Prostate gland (tissue), 2 donors: ENCODE measurements around the gene MORN1. TPM values are rescaled to one million over a fixed set of nuclear protein-coding genes. Genes with fewer than 3 reads are reported as not detected.
A peak's percentile ranks its signal among the peaks of the same experiment; 100 is the strongest.
"Not testable (repeated sequence)": the region's sequence is repeated elsewhere in the genome, so short reads cannot be mapped to it uniquely, and the experiment has no call there.

Experiments used
- DNase-seq: peaks from one replicate; pipeline ENCODE4 v3.0.0-alpha.2; 2019; ENCODE audit warnings: low spot score
- H3K27ac ChIP-seq, 2 donors: fragments of 200-600 bp; sonication (generic); 2 replicates each; pipeline ENCODE4 v1.5.1; 2017 to 2019
- H3K27me3 ChIP-seq: fragments of 200-600 bp; sonication (generic); replicated peaks from 2 replicates; pipeline ENCODE4 v1.5.1; 2019; ENCODE audit not compliant: insufficient read depth
- H3K36me3 ChIP-seq, 2 donors: fragments of 200-600 bp; sonication (generic); 1 replicate in 1 of 2; 2 replicates in 1 of 2; pipeline versions ENCODE4 v1.5.1 to v1.8.1; 2017 to 2019
- H3K4me1 ChIP-seq: fragments of 200-600 bp; sonication (generic); replicated peaks from 2 replicates; pipeline ENCODE4 v1.5.1; 2019
- H3K4me3 ChIP-seq, 2 donors: fragments of 200-600 bp; sonication (generic); 2 replicates each; pipeline ENCODE4 v1.5.1; 2017 to 2019
- H3K9me3 ChIP-seq: fragments of 200-600 bp; sonication (generic); 2 replicates; pipeline ENCODE4 v1.5.1; 2017
- POLR2A ChIP-seq: fragments of 450-650 bp; IDR thresholded peaks from one replicate; pipeline ENCODE4 v1.6.1; 2016; ENCODE audit warnings: antibody characterized with exemption, mild to moderate bottlenecking
- POLR2AphosphoS5 ChIP-seq: sonication (generic); formaldehyde crosslinking; IDR thresholded peaks from one replicate; pipeline ENCODE4 v1.6.1; 2017; ENCODE audit warnings: antibody characterized with exemption
- WGBS: methylation state at CpG from one replicate; pipeline ENCODE4 v1.1.5; 2018; 5-methylcytosine and 5-hydroxymethylcytosine counted together
- intact Hi-C: fragments of 100-400 bp; cut with DNase I; formaldehyde crosslinking; loops from one replicate; pipeline ENCODE4 v1.14.2; 2022
- total RNA-seq, 2 donors: library from RNA; depleted of rRNA; stranded (reverse); fragments of >200 nt; gene quantifications; one replicate each; pipeline ENCODE4 v1.1.0, GENCODE V29; 2016
- TF ChIP-seq, protein P1 (sequence below), 4 experiments: fragments of 200-600 bp in 2 of 4; fragments of 450-650 bp in 2 of 4; sonication (generic) in 2 of 4; IDR thresholded peaks; 1 replicate in 3 of 4; 2 replicates in 1 of 4; pipeline ENCODE4 v1.5.1; 2016 to 2019; ENCODE audit warnings: antibody characterized with exemption in 4 of 4, mild to moderate bottlenecking in 2 of 4, moderate library complexity in 2 of 4

The MORN1 gene
- total RNA-seq, 2 donors from 2014 or later = 18.6 to 21.0 TPM

DNA sequence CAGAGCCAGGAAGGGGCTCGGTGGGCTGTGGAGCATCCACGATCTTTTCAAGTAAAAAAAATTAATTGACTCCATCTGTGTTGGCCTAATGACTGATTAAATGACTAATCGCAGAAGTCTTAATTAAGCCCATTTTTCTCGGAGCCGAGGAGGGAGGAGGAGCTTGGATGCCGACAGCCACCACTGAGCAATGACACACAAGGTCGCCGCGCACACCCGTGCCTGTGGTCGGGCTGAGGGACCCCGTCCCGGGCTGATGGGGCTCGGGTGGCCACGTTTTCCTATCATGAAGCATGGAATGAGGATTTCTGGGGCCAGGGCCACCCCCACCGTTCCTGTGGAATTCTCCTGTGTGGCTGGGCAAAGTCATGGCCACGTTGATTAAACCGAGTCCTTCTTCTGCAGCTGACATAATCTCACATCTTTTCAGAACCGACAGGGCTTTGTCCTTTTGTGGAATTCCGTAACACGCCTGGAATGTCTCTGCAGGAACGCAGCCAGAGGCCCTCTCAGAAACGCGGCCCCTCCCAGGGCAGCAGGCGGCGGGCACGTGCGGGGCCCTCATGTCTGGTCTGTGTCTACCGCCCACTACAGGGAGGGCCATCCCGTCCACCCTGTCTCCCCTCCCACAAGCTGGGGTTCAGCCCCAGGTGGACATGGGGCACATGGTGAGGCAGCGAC lies 60.7 kb downstream of the MORN1 start:
- intact Hi-C loops = no loop called here
- DNase-seq = no peak
- Histone ChIP-seq H3K4me3 (no peak overlapping the region), H3K27me3 (no peaks in the 10 kb centered on the region), H3K36me3 (no peaks in the 10 kb centered on the region), H3K27ac (peak overlapping the region; percentile 10 to 20), H3K4me1 (peaks cover 8% of the 10 kb centered on the region), H3K9me3 (no peaks in the 10 kb centered on the region)
- 31% methylated on average over 30 of the region's 31 CpGs for WGBS
- TF ChIP-seq POLR2AphosphoS5 (peak; percentile 52), POLR2A (no peak)
- TF ChIP-seq, protein P1, sequence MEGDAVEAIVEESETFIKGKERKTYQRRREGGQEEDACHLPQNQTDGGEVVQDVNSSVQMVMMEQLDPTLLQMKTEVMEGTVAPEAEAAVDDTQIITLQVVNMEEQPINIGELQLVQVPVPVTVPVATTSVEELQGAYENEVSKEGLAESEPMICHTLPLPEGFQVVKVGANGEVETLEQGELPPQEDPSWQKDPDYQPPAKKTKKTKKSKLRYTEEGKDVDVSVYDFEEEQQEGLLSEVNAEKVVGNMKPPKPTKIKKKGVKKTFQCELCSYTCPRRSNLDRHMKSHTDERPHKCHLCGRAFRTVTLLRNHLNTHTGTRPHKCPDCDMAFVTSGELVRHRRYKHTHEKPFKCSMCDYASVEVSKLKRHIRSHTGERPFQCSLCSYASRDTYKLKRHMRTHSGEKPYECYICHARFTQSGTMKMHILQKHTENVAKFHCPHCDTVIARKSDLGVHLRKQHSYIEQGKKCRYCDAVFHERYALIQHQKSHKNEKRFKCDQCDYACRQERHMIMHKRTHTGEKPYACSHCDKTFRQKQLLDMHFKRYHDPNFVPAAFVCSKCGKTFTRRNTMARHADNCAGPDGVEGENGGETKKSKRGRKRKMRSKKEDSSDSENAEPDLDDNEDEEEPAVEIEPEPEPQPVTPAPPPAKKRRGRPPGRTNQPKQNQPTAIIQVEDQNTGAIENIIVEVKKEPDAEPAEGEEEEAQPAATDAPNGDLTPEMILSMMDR (IDR thresholded peaks at IDR 0.05) = no peak

DNA sequence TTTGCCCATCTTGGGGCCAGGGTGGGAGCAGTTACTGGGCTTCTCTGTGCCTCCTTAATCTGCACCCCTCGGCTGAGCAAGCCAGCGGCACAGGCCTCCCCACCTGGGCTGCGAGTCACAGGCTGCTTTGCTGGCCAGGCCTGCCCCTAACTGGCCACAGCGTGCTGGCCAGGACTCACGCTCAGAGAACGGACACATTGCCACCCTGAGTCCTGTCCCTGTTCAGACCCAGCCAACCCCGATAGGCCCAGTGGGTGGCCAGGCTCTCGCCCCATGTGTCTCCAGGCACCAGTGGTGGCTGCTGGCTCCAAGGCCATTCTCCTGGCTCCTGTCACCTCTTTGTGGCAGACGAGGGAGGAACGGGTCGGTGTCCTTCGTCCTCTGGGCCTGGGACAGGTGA lies 61.3 kb downstream of the MORN1 start:
- Histone ChIP-seq H3K27ac (peak overlapping the region; percentile 10 to 20), H3K27me3 (no peaks in the 10 kb centered on the region), H3K4me3 (no peak overlapping the region), H3K4me1 (peaks cover 2% of the 10 kb centered on the region), H3K9me3 (no peaks in the 10 kb centered on the region), H3K36me3 (no peaks in the 10 kb centered on the region)
- no peak for DNase-seq
- intact Hi-C loops = no loop called here
- TF ChIP-seq POLR2AphosphoS5 = no peak
- TF ChIP-seq, protein P1 (IDR thresholded peaks at IDR 0.05) = no peak
- 89% methylated on average over 12 of the region's 12 CpGs for WGBS

- Histone ChIP-seq H3K9me3 (no peaks in the 10 kb centered on the region), H3K27ac (no peak overlapping the region), H3K4me1 (no peaks in the 10 kb centered on the region), H3K36me3 (no peaks in the 10 kb centered on the region), H3K27me3 (no peaks in the 10 kb centered on the region), H3K4me3 (no peak overlapping the region)
- intact Hi-C loops = no loop called here
- TF ChIP-seq, protein P1 (IDR thresholded peaks at IDR 0.05) = no peak
- TF ChIP-seq POLR2AphosphoS5 (no peak), POLR2A (no peak)
- 89% methylated on average over 22 of the region's 24 CpGs for WGBS
- no peak for DNase-seq
These were observed 62.5 kb downstream of the MORN1 start for GRCh38 chr1:2328676-2329455.

DNA sequence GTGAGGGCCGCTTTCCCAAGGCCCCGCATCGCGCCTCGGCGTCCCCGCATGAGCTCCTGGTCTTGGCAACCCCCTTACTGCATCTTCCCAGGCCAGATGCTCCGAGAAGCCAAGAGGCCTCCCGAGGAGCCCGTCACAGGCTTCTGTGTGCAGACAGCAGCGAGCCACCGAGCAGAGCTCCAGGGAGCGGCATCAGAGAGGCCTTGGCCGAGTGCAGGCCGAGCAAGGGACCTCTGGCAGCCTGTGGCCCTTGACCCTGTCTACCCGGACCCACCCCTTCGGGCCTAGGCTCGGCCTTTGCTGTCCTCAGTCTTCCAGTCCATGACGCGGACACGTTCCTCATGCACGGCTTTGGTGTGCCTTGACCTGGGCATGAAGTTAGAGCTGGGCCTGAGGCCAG lies 63.5 kb downstream of the MORN1 start:
- TF ChIP-seq POLR2A (no peak), POLR2AphosphoS5 (no peak)
- TF ChIP-seq, protein P1 (IDR thresholded peaks at IDR 0.05) = no peak
- Histone ChIP-seq H3K27ac (no peak overlapping the region), H3K36me3 (no peaks in the 10 kb centered on the region), H3K4me3 (no peak overlapping the region), H3K27me3 (no peaks in the 10 kb centered on the region), H3K4me1 (peaks cover 2% of the 10 kb centered on the region), H3K9me3 (no peaks in the 10 kb centered on the region)
- intact Hi-C loops = no loop called here
- DNase-seq = no peak
- WGBS = 97% methylated on average over 22 of the region's 22 CpGs

DNA sequence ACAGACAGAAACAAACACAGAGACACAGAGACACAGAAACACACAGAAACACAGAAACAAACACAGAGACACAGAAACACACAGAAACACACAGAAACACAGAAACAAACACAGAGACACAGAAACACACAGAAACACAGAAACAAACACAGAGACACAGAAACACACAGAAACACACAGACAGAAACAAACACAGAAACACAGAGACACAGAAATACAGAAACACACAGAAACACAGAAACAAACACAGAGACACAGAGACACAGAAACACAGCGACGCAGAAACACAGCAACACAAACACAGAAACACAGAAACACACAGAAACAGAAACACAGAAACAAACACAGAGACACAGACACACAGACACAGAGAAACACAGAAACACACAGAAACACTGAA lies 64.2 kb downstream of the MORN1 start:
- DNase-seq, H3K4me3 ChIP-seq, H3K36me3 ChIP-seq, H3K4me1 ChIP-seq, intact Hi-C loops, H3K27me3 ChIP-seq, H3K27ac ChIP-seq, H3K9me3 ChIP-seq: not testable (repeated sequence)
- WGBS = 93% methylated on average over 2 of the region's 2 CpGs
